HUDEP-2 (cell line): ENCODE data around the gene SLC25A43.
"Not testable (repeated sequence)": the region's sequence is repeated elsewhere in the genome, so short reads cannot be mapped to it uniquely, and the experiment has no call there.

Source experiments
- DNase-seq, 76 experiments: peaks; one replicate each; lab custom pipeline; 2025; ENCODE audit not compliant: unreplicated experiment in 76 of 76; lab: John Stamatoyannopoulos, UW

The SLC25A43 gene

GRCh38 chrX:119406776-119407175, 7.6 kb downstream of the SLC25A43 start:
- DNase-seq = peak in 30 of 76 experiments; percentile 4 to 68 (median 31)

- no peak for DNase-seq
Observed at GRCh38 chrX:119407681-119408080, 8.5 kb downstream of the SLC25A43 start.

DNA sequence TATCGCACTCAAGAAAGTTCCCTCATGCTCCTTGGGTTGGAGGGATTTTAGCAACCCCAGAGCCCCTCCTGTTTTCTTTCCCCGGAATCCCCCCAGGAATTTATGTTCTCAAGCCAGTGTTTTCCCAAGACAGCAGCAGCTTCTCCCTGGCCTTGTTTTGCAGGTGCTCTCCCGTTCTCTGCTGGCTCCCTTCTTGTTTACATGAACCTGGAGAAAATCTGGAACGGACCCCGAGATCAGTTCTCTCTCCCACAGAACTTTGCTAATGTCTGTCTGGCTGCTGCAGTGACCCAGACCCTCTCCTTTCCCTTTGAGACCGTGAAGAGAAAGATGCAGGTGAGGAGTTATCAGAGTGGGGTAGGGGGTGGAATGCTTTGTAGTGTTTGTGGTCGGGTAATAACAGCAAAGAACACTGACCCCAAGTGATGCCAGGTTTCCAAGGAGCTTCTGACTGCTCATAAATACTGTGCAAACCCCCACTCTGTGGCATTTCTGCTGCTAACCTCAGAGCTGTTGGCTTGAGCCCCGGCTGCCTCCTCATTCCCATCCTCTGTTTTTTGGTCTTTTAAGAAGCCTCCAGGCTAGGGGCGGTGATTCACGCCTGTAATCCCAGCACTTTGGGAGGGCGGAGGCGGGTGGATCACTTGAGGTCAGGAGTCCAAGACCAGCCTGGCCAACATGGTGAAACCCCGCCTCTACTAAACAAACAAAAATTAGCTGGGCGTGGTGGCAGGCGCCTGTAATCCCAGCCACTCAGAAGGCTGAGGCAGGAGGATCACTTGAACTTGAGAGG, 11.1 kb downstream of the SLC25A43 start:
- DNase-seq = peak in 4 of 76 experiments; percentile 2 to 14 (median 2)

DNA sequence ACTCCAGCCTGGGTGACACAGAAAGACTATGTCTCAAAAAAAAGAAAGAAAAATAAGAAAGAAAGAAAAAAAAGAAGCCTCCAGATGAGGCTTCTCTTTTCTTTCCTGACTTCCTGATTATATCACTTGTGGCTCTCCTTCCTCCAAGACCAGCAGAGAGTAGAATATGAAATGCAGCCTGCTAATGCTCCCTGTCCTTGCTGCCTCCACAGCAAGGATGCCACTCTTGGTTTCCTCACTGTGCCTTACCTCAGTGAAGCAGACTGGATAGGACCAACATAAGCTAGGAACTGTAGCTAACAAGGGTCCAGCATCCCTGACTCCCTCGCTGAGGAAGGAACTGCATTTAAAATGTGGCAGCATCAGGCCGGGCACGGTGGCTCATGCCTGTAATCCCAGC, 11.7 kb downstream of the SLC25A43 start:
- no peak for DNase-seq

- no peak for DNase-seq
Observed at GRCh38 chrX:119411959-119412358, 12.8 kb downstream of the SLC25A43 start.

DNA sequence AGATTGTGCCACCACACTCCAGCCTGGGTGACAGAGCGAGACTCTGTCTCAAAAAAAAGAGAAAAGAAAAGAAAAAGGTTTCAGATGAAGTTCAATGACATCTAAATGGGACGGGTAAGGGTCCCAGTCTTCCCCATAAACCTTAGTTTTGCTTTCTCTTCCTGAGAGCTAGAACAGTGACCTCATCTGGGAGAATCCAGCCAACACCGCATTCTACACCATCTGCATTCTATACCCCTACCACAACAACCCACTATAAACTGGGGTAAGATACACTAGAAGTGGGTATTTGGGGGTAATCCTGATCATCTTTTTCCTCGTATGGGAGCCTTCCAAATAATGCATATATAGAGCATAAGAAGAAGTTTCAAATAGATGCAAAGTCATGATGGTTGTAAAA, 18.2 kb downstream of the SLC25A43 start:
- DNase-seq = no peak

GRCh38 chrX:119417842-119418241, 18.7 kb downstream of the SLC25A43 start:
- DNase-seq = peak in 1 of 76 experiments; percentile 0

DNA sequence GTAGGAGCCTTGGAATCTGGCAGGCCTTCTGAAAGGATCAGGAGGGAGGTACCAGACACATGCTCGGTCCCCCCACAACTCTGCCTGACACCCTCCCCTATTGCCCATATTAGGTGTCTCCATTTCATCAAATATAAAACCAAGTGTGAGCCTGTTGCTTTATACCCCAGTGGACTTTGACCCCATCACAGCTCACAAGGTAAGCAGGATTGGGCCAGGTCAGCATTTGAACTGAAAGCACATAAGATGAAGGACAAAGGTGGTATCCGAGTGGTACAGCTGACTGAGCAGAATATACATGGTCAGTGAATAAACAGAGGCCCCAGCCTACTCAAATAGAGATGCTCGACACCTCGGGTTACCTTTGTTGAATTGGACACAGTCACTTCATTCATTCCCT, 20.0 kb downstream of the SLC25A43 start:
- DNase-seq = no peak

DNA sequence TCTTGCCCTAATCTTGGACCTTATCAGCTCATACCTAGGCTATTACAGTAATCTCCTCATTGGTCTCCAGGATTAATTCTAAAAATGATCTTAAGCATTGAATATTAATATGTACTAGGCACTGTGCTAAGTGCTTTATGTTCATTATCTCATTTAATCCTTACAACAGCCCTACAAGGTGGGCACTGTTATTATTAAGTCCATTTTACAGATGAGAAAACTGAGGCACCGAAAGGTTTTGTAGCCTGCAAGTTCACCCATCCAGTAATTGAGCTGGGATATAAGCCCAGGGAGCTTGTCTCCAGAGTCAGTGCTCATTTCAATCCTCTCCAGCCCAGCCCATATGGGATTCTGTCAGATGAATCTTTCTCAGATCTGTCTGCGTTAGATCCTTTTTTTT, 20.8 kb downstream of the SLC25A43 start:
- no peak for DNase-seq

- DNase-seq = no peak
Observed at GRCh38 chrX:119421016-119421705, 22.0 kb downstream of the SLC25A43 start.

- DNase-seq = no peak
Observed at GRCh38 chrX:119423631-119424030, 24.5 kb downstream of the SLC25A43 start.

GRCh38 chrX:119424999-119425398, 25.9 kb downstream of the SLC25A43 start:
- no peak for DNase-seq

DNA sequence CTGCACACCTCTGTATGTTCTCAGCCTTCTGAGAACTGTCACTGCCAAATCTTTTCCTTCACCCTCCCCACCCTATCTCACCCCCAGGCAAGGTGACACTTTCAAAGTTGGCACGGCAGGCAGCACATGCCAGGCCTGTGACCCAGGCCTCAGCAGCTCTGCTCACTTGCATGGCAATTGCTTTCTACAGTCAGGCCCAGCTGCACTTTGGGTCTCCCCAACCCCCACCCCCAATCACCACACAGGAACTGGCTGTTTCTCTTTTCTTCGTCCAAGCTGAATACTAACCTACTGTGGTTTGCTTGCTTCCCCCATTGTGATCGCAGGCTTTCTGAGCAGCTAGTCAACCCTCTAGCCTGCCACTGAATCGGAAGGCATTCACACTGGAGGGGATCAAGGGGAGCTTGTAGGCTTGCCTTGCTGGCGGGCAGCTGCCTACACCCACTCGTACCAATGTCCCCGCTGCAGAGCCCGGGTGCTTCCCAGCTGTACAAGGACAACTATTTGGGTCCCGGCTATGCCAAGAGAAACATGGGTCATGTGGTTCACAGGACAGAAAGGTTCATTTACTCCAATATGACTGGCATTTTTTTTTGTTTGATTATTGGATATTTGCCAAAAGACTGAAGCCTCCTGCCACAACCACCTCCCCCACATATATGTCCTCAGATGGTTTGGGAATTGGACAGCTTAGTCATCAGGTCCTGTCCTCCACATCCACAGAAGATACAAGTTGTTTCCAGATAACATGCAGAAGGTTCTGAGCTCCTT, 28.1 kb downstream of the SLC25A43 start:
- DNase-seq = peak in 21 of 76 experiments; percentile 0 to 44 (median 6)

DNA sequence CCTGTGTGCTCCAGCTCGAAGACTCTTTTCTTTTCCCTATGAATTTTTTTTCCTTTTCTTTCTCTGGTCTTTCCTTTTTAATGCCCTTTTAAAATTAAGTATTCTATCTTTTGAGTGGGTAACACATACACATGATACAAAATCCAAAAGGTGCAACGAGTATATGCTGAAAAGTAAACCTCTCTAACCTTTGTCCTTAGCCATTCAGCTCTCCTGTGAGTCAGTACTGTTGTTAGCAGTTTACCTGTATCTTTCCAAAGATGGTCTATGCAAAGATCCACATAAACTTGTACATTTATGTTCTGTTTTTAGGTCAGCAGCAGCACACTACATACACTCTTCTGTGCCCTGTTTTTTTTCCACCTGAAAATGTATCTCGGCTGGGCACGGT, 28.7 kb downstream of the SLC25A43 start:
- DNase-seq = no peak

DNA sequence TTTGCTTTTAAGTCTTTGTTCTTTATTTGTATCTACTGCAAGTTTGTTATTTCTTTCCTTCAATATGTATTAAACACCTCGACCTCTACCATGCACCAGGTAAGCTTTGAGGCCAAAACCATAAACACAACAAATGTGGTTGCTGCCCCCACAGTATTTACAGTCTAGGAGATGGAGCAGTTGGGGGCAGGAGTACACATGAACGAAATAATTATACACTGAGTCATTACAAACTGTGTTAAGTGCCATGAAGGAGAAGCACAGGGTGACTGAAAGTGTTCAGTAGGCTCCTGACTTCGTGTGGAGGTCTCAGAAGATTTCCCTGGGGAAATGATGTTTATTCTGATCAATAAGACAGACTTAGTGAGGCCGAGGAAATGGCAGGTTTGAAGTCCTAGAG, 30.3 kb downstream of the SLC25A43 start:
- no peak for DNase-seq

- DNase-seq = not testable (repeated sequence)
Observed at GRCh38 chrX:119441295-119441694, 42.2 kb downstream of the SLC25A43 start.

- DNase-seq = no peak
Observed at GRCh38 chrX:119442286-119442685, 43.1 kb downstream of the SLC25A43 start.

DNA sequence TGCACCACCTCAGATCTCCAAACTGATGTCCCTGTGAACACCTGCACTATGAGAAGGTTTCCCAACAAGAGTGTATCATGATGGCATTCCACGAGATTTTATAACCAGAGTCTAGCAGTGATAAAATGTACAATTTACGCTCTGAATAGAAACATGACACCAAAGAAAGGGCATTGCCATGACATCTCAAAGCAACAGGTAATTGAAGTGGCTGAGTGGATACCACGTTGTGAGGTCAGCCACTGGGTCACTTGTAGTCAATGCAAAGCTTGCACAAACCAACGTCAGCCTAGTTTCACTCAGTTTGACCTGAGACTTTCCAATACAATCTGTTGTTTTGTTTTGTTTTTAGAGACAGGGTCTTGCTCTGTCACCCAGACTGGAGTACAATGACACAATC, 54.1 kb downstream of the SLC25A43 start:
- DNase-seq = no peak

- DNase-seq = no peak
Observed at GRCh38 chrX:119455264-119455663, 56.1 kb downstream of the SLC25A43 start.

DNA sequence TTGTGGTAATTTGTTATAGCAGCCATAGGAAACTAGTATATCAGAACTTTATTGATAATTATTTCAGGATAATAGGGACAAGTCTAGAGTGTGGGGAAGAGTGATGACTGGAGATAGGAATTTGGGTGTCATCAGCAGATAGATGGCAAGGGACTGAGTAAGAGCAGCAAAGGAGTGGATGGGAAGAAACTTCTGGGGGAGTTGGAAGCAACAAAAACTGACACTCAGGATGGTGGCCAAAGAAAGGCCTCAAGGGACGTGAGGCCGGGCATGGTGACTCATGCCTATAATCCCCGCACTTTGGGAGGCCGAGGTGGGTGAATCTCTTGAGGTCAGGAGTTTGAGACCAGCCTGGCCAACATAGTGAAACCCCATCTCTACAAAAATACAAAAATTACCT, 60.0 kb downstream of the SLC25A43 start:
- DNase-seq = no peak

- DNase-seq = no peak
Observed at GRCh38 chrX:119465555-119465954, 66.4 kb downstream of the SLC25A43 start.
